ENCODE measurements around the gene P2RY2. TPM values are rescaled to one million over a fixed set of nuclear protein-coding genes. Genes with fewer than 3 reads are reported as not detected.

The P2RY2 gene
- total RNA-seq, 1 donor from 2014 or later, result 0.30 TPM

GRCh38 chr11:73227571-73228211, 9.6 kb downstream of the P2RY2 start:
- H3K27me3 Mint-ChIP-seq (ENCODE audit: low read depth, unreplicated experiment), result peaks cover 73% of the 10 kb centered on the region
- no peak for TF ChIP-seq CTCF (IDR thresholded peaks at IDR 0.05; ENCODE audit: insufficient read depth, low read depth, low read length)
- no peak for TF ChIP-seq EZH2 (IDR thresholded peaks at IDR 0.05; ENCODE audit: insufficient read depth, low read length)

GRCh38 chr11:73228268-73229134, 10.4 kb downstream of the P2RY2 start:
- H3K36me3 Mint-ChIP-seq (ENCODE audit: low read depth, unreplicated experiment), result no peaks in the 10 kb centered on the region
- H3K4me1 Mint-ChIP-seq (ENCODE audit: low read depth, unreplicated experiment), result no peaks in the 10 kb centered on the region
- no peak overlapping the region for H3K27ac Mint-ChIP-seq (ENCODE audit: unreplicated experiment)

More at GRCh38 chr11:73227571-73228211, 9.6 kb downstream of the P2RY2 start:
- Mint-ChIP-seq H3K36me3 (ENCODE audit: low read depth, unreplicated experiment) (peaks cover 1% of the 10 kb centered on the region), H3K4me3 (ENCODE audit: unreplicated experiment) (no peak overlapping the region), H3K27ac (ENCODE audit: unreplicated experiment) (no peak overlapping the region), H3K4me1 (ENCODE audit: low read depth, unreplicated experiment) (no peaks in the 10 kb centered on the region), H3K9me3 (ENCODE audit: unreplicated experiment) (peaks cover 1% of the 10 kb centered on the region)
- Histone ChIP-seq H3K9me3 (ENCODE audit: insufficient read depth, low read depth, low read length) (no peaks in the 10 kb centered on the region), H3K4me3 (ENCODE audit: insufficient read depth, low read depth, low read length) (no peak overlapping the region), H3K27me3 (ENCODE audit: insufficient read depth, low read length) (no peaks in the 10 kb centered on the region), H3K9ac (ENCODE audit: low read length) (no peak overlapping the region), H3K79me2 (ENCODE audit: insufficient read depth, low read length) (no peaks in the 10 kb centered on the region), H3K36me3 (ENCODE audit: insufficient read depth, low read length) (no peaks in the 10 kb centered on the region), H4K20me1 (ENCODE audit: insufficient read depth, low read length) (no peaks in the 10 kb centered on the region), H3K27ac (ENCODE audit: low read depth, low read length) (no peak overlapping the region), H3K4me2 (ENCODE audit: low read length) (no peak overlapping the region), H3K4me1 (ENCODE audit: insufficient read depth, low read length) (no peaks in the 10 kb centered on the region), H2AFZ (ENCODE audit: low read depth, low read length) (no peak overlapping the region)
- DNase-seq (ENCODE audit: low read depth), result no peak
- FAIRE-seq, result no peak

More at GRCh38 chr11:73228268-73229134, 10.4 kb downstream of the P2RY2 start:
- Histone ChIP-seq H3K4me1 (ENCODE audit: insufficient read depth, low read length) (no peaks in the 10 kb centered on the region), H3K4me3 (ENCODE audit: insufficient read depth, low read depth, low read length) (no peak overlapping the region), H3K9me3 (ENCODE audit: insufficient read depth, low read depth, low read length) (no peaks in the 10 kb centered on the region), H3K27me3 (ENCODE audit: insufficient read depth, low read length) (no peaks in the 10 kb centered on the region), H3K79me2 (ENCODE audit: insufficient read depth, low read length) (no peaks in the 10 kb centered on the region), H4K20me1 (ENCODE audit: insufficient read depth, low read length) (no peaks in the 10 kb centered on the region), H3K36me3 (ENCODE audit: insufficient read depth, low read length) (no peaks in the 10 kb centered on the region), H2AFZ (ENCODE audit: low read depth, low read length) (no peak overlapping the region), H3K9ac (ENCODE audit: low read length) (no peak overlapping the region), H3K27ac (ENCODE audit: low read depth, low read length) (no peak overlapping the region), H3K4me2 (ENCODE audit: low read length) (no peak overlapping the region)
- Mint-ChIP-seq H3K9me3 (ENCODE audit: unreplicated experiment) (peaks cover 1% of the 10 kb centered on the region), H3K4me3 (ENCODE audit: unreplicated experiment) (no peak overlapping the region), H3K27me3 (ENCODE audit: low read depth, unreplicated experiment) (peaks cover 70% of the 10 kb centered on the region)
- FAIRE-seq (no peak), DNase-seq (ENCODE audit: low read depth) (no peak)
- TF ChIP-seq EZH2 (IDR thresholded peaks at IDR 0.05; ENCODE audit: insufficient read depth, low read length) (no peak), CTCF (IDR thresholded peaks at IDR 0.05; ENCODE audit: insufficient read depth, low read depth, low read length) (no peak)

Data from astrocyte (in vitro differentiated cells and primary cell).